HG02588 (cell line): ENCODE results near the gene HYOU1.
A peak's percentile ranks its signal among the peaks of the same experiment; 100 is the strongest.
"Not testable (repeated sequence)": the region's sequence is repeated elsewhere in the genome, so short reads cannot be mapped to it uniquely, and the experiment has no call there.

Experiments
- ATAC-seq: cut with Tn5 transposase; IDR thresholded peaks from one replicate; pipeline ENCODE4 v1.9.1; 2021; ENCODE audit warnings: mild to moderate bottlenecking, moderate library complexity; ENCODE audit not compliant: unreplicated experiment

Gene HYOU1

GRCh38 chr11:119085437-119085847, 28.4 kb upstream of the HYOU1 start:
- ATAC-seq, result no peak

GRCh38 chr11:119084663-119085436, 27.8 kb upstream of the HYOU1 start, which contains the start of gene HMBS:
Gene HMBS (plus strand): TSS chr11:119084881. CDS start chr11:119085034, 153 bp downstream.
- peak; percentile 88 for ATAC-seq

- no peak for ATAC-seq
Measured at GRCh38 chr11:119081682-119082260, 24.8 kb upstream of the HYOU1 start.

GRCh38 chr11:119078675-119079420, 21.8 kb upstream of the HYOU1 start:
- no peak for ATAC-seq

GRCh38 chr11:119077839-119078238, 20.8 kb upstream of the HYOU1 start:
- ATAC-seq, result no peak

- peak; percentile 94 for ATAC-seq
Measured at GRCh38 chr11:119067371-119068222, 10.6 kb upstream of the HYOU1 start, which contains the start of gene VPS11. Gene VPS11 (plus strand): TSS chr11:119067818. CDS start chr11:119067824, 6 bp downstream.

- no peak for ATAC-seq
Measured at GRCh38 chr11:119065369-119065768, 8.4 kb upstream of the HYOU1 start.

- ATAC-seq, result no peak
Measured at GRCh38 chr11:119062779-119063178, 5.8 kb upstream of the HYOU1 start.

- ATAC-seq, result no peak
Measured at GRCh38 chr11:119061256-119061655, 4.3 kb upstream of the HYOU1 start.

- ATAC-seq, result not testable (repeated sequence)
Measured at GRCh38 chr11:119059128-119059527, 2.1 kb upstream of the HYOU1 start.

GRCh38 chr11:119056421-119056999, 495 bp downstream of the HYOU1 start:
- peak; percentile 5 for ATAC-seq

GRCh38 chr11:119055901-119056300, 1.1 kb downstream of the HYOU1 start:
- ATAC-seq, result no peak

GRCh38 chr11:119054418-119054817, 2.6 kb downstream of the HYOU1 start:
- no peak for ATAC-seq

- ATAC-seq, result peak; percentile 6
Measured at GRCh38 chr11:119052163-119052814, 4.7 kb downstream of the HYOU1 start.

- peak; percentile 59 for ATAC-seq
Measured at GRCh38 chr11:119051440-119052162, 5.4 kb downstream of the HYOU1 start.

GRCh38 chr11:119049081-119049480, 7.9 kb downstream of the HYOU1 start:
- no peak for ATAC-seq

GRCh38 chr11:119048644-119049043, 8.4 kb downstream of the HYOU1 start:
- no peak for ATAC-seq

GRCh38 chr11:119047205-119047604, 9.8 kb downstream of the HYOU1 start:
- no peak for ATAC-seq

- no peak for ATAC-seq
Measured at GRCh38 chr11:119046489-119046888, 10.5 kb downstream of the HYOU1 start.
